Smooth muscle cell (in vitro differentiated cells): ENCODE data around the gene KIF4A. TPM values are rescaled to one million over a fixed set of nuclear protein-coding genes. Genes with fewer than 3 reads are reported as not detected.
"Not testable (repeated sequence)": the region's sequence is repeated elsewhere in the genome, so short reads cannot be mapped to it uniquely, and the experiment has no call there.

Experiments
- DNase-seq: peaks from one replicate; lab custom pipeline; 2025; ENCODE audit not compliant: unreplicated experiment; lab: John Stamatoyannopoulos, UW
- H2AFZ ChIP-seq: fragments of 200-600 bp; sonication (generic); 2 replicates; pipeline ENCODE4 v1.6.0; 2016; ENCODE audit warnings: antibody characterized with exemption, low read depth, mild to moderate bottlenecking
- H3F3A ChIP-seq: fragments of 200-600 bp; sonication (generic); 2 replicates; pipeline ENCODE4 v1.6.0; 2017; ENCODE audit warnings: antibody characterized with exemption, low read depth
- H3K27ac ChIP-seq: fragments of 200-600 bp; sonication (generic); 2 replicates; pipeline ENCODE4 v1.5.1; 2016; ENCODE audit warnings: low read depth, mild to moderate bottlenecking
- H3K27me3 ChIP-seq: fragments of 200-600 bp; sonication (generic); 2 replicates; pipeline ENCODE4 v1.6.1; 2016; ENCODE audit warnings: low read depth, mild to moderate bottlenecking
- H3K36me3 ChIP-seq: fragments of 200-600 bp; sonication (generic); 2 replicates; pipeline ENCODE4 v1.5.1; 2016; ENCODE audit warnings: low read depth
- H3K4me1 ChIP-seq: fragments of 200-600 bp; sonication (generic); 2 replicates; pipeline ENCODE4 v1.5.1; 2016; ENCODE audit warnings: low read depth
- H3K4me2 ChIP-seq: fragments of 200-600 bp; sonication (generic); 2 replicates; pipeline ENCODE4 v1.6.0; 2016; ENCODE audit warnings: mild to moderate bottlenecking
- H3K4me3 ChIP-seq: fragments of 200-600 bp; sonication (generic); 2 replicates; pipeline ENCODE4 v1.5.1; 2016; ENCODE audit warnings: mild to moderate bottlenecking
- H3K79me2 ChIP-seq: fragments of 200-600 bp; sonication (generic); 2 replicates; pipeline ENCODE4 v1.6.0; 2016; ENCODE audit warnings: low read depth, mild to moderate bottlenecking
- H3K9ac ChIP-seq: fragments of 200-600 bp; sonication (generic); 2 replicates; pipeline ENCODE4 v1.6.0; 2016; ENCODE audit warnings: low read depth
- H3K9me3 ChIP-seq: fragments of 200-600 bp; sonication (generic); replicated peaks from 2 replicates; pipeline ENCODE4 v1.5.1; 2016; ENCODE audit warnings: low read depth
- H4K20me1 ChIP-seq: fragments of 200-600 bp; sonication (generic); 2 replicates; pipeline ENCODE4 v1.6.0; 2016; ENCODE audit warnings: low read depth
- WGBS: methylation state at CpG from one replicate; pipeline ENCODE4 v1.1.7; 2016; ENCODE audit warnings: low lambda C conversion rate; 5-methylcytosine and 5-hydroxymethylcytosine counted together
- polyA plus RNA-seq: library from polyadenylated mRNA; unstranded; fragments of >200 nt; fragmentation: Nextera tagmentation; extraction: Ambion mirVana; gene quantifications from 2 replicates; pipeline ENCODE4 v1.2.1, GENCODE V29; 2016
- total RNA-seq: library from RNA; depleted of rRNA; stranded (reverse); fragments of >200 nt; gene quantifications from 2 replicates; pipeline ENCODE4 v1.2.3, GENCODE V29; 2014
- TF ChIP-seq, protein P1 (sequence below): fragments of 200-600 bp; sonication (generic); IDR thresholded peaks from 2 replicates; pipeline ENCODE4 v1.5.1; 2017; ENCODE audit warnings: borderline replicate concordance, mild to moderate bottlenecking, antibody characterized with exemption; ENCODE audit not compliant: insufficient read depth, poor library complexity, severe bottlenecking

Gene KIF4A
- total and polyA plus RNA-seq, 2 experiments from 2014 or later: 1.8 to 5.9 TPM

DNA sequence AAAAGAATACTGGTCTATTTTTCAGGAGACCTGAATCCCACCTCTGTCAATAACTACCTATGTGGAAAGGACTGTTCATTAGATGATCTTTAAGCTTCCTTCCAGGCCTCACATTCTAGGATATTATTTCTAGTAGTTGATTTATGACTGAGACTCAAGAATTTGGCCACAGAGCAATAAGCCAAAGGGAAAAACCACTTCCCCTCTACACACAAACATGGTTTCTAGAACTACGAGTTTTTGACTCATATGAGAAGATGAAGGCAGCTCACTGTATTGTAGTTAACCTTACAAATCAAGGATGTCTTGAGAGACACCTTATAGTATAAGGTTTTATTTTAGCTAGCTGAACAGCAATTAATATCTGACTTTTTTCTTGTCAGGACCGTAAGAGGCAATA is 96.3 kb downstream of the KIF4A start:
- TF ChIP-seq, protein P1, sequence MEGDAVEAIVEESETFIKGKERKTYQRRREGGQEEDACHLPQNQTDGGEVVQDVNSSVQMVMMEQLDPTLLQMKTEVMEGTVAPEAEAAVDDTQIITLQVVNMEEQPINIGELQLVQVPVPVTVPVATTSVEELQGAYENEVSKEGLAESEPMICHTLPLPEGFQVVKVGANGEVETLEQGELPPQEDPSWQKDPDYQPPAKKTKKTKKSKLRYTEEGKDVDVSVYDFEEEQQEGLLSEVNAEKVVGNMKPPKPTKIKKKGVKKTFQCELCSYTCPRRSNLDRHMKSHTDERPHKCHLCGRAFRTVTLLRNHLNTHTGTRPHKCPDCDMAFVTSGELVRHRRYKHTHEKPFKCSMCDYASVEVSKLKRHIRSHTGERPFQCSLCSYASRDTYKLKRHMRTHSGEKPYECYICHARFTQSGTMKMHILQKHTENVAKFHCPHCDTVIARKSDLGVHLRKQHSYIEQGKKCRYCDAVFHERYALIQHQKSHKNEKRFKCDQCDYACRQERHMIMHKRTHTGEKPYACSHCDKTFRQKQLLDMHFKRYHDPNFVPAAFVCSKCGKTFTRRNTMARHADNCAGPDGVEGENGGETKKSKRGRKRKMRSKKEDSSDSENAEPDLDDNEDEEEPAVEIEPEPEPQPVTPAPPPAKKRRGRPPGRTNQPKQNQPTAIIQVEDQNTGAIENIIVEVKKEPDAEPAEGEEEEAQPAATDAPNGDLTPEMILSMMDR: no peak
- WGBS: 75% methylated on average over 2 of the region's 2 CpGs
- no peak for DNase-seq
- Histone ChIP-seq H3K4me2 (no peak overlapping the region), H3K27me3 (no peaks in the 10 kb centered on the region), H2AFZ (no peak overlapping the region), H3K9ac (no peak overlapping the region), H4K20me1 (no peaks in the 10 kb centered on the region), H3F3A (no peaks in the 10 kb centered on the region), H3K36me3 (no peaks in the 10 kb centered on the region), H3K79me2 (no peaks in the 10 kb centered on the region), H3K4me1 (no peaks in the 10 kb centered on the region), H3K9me3 (no peaks in the 10 kb centered on the region), H3K27ac (no peak overlapping the region), H3K4me3 (no peak overlapping the region)

DNA sequence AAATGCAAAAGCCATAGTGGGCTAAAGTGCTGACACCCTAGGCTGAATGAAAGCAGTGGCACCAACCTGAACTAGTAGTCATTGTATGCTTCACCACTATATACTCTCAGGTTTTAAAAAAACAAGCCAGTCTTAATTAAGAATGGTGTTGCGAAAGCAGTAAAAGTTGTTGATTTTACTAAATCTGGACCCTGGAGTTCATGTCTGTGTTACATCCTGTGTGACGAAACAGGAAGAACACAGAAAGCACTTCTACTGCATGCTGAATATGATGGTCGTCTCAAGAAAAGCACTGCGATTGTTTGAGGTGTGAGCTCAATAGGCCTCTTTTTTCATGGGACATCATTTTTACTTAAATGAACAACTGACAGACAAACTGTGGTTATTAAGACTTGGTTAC is 109.0 kb downstream of the KIF4A start:
- WGBS: 68% methylated on average over 4 of the region's 4 CpGs
- Histone ChIP-seq H3K27ac (no peak overlapping the region), H3K4me2 (no peak overlapping the region), H4K20me1 (no peaks in the 10 kb centered on the region), H3K4me3 (no peak overlapping the region), H3K27me3 (no peaks in the 10 kb centered on the region), H3K9ac (no peak overlapping the region), H3K79me2 (no peaks in the 10 kb centered on the region), H3F3A (no peaks in the 10 kb centered on the region), H2AFZ (no peak overlapping the region), H3K9me3 (no peaks in the 10 kb centered on the region), H3K4me1 (no peaks in the 10 kb centered on the region), H3K36me3 (no peaks in the 10 kb centered on the region)
- no peak for DNase-seq
- TF ChIP-seq, protein P1: no peak

GRCh38 chrX:70400181-70400580 is 110.3 kb downstream of the KIF4A start:
- H2AFZ ChIP-seq, H3K4me3 ChIP-seq, H4K20me1 ChIP-seq, H3K4me2 ChIP-seq, H3K9ac ChIP-seq, H3K9me3 ChIP-seq, H3K27me3 ChIP-seq, H3K36me3 ChIP-seq, H3K4me1 ChIP-seq, H3K79me2 ChIP-seq, H3F3A ChIP-seq, DNase-seq, H3K27ac ChIP-seq: not testable (repeated sequence)
- 80% methylated on average over 1 of the region's 3 CpGs for WGBS

- Histone ChIP-seq H3K27ac (no peak overlapping the region), H3K79me2 (no peaks in the 10 kb centered on the region), H2AFZ (no peak overlapping the region), H3K9ac (no peak overlapping the region), H4K20me1 (no peaks in the 10 kb centered on the region), H3F3A (no peaks in the 10 kb centered on the region), H3K4me1 (no peaks in the 10 kb centered on the region), H3K9me3 (no peaks in the 10 kb centered on the region), H3K4me2 (no peak overlapping the region), H3K27me3 (no peaks in the 10 kb centered on the region), H3K36me3 (no peaks in the 10 kb centered on the region), H3K4me3 (no peak overlapping the region)
- TF ChIP-seq, protein P1: no peak
- WGBS: 68% methylated on average over 2 of the region's 2 CpGs
- DNase-seq: no peak
Observed at GRCh38 chrX:70402721-70403120, 112.8 kb downstream of the KIF4A start.
